Neural cell (in vitro differentiated cells): Measurements from ENCODE around the gene KIAA1958. TPM values are rescaled to one million over a fixed set of nuclear protein-coding genes. Genes with fewer than 3 reads are reported as not detected.
"Not testable (repeated sequence)": the region's sequence is repeated elsewhere in the genome, so short reads cannot be mapped to it uniquely, and the experiment has no call there.

Source experiments
- H2AFZ ChIP-seq: fragments of 200-600, 300-800 bp; sonication (generic), shearing (Covaris generic); 2 replicates; pipeline ENCODE4 v1.6.0; 2014; ENCODE audit warnings: low read depth, mild to moderate bottlenecking, antibody characterized with exemption, low read length, moderate library complexity
- H3F3A ChIP-seq: fragments of 200-600 bp; shearing (Covaris generic); 2 replicates; pipeline ENCODE4 v1.6.1; 2016; ENCODE audit warnings: mild to moderate bottlenecking, moderate library complexity, mixed read lengths, antibody characterized with exemption, low read length; ENCODE audit not compliant: insufficient read depth, poor library complexity, severe bottlenecking
- H3K27ac ChIP-seq: fragments of 200-600, 300-800 bp; sonication (generic), shearing (Covaris generic); 2 replicates; pipeline ENCODE4 v1.5.1; 2014; ENCODE audit warnings: mild to moderate bottlenecking, low read length, moderate library complexity
- H3K27me3 ChIP-seq: fragments of 300-800, 200-600 bp; sonication (generic), shearing (Covaris generic); 2 replicates; pipeline ENCODE4 v1.6.0; 2014; ENCODE audit warnings: mild to moderate bottlenecking, low read depth, low read length, moderate library complexity; ENCODE audit not compliant: insufficient read depth
- H3K36me3 ChIP-seq: fragments of 300-800, 200-600 bp; sonication (generic), shearing (Covaris generic); 2 replicates; pipeline ENCODE4 v1.5.1; 2014; ENCODE audit warnings: mild to moderate bottlenecking, antibody characterized with exemption, low read length, moderate library complexity; ENCODE audit not compliant: insufficient read depth
- H3K4me2 ChIP-seq: fragments of 300-800, 200-600 bp; sonication (generic), shearing (Covaris generic); 2 replicates; pipeline ENCODE4 v1.6.0; 2014; ENCODE audit warnings: mild to moderate bottlenecking, low read length
- H3K4me3 ChIP-seq: fragments of 300-800, 200-600 bp; sonication (generic), shearing (Covaris generic); 2 replicates; pipeline ENCODE4 v1.5.1; 2014; ENCODE audit warnings: mild to moderate bottlenecking, low read length, moderate library complexity
- H3K79me2 ChIP-seq: fragments of 200-600 bp; shearing (Covaris generic); replicated peaks from 2 replicates; pipeline ENCODE4 v1.6.0; 2014; ENCODE audit warnings: mild to moderate bottlenecking, low read length, moderate library complexity; ENCODE audit not compliant: insufficient read depth
- H3K9ac ChIP-seq: fragments of 300-800, 200-600 bp; sonication (generic), shearing (Covaris generic); 2 replicates; pipeline ENCODE4 v1.6.1; 2016; ENCODE audit warnings: mild to moderate bottlenecking, low read length, mixed read lengths
- H3K9me2 ChIP-seq: fragments of 200-600 bp; shearing (Covaris generic); 2 replicates; pipeline ENCODE4 v1.6.1; 2016; ENCODE audit warnings: mild to moderate bottlenecking, low read length, mixed read lengths; ENCODE audit not compliant: insufficient read depth
- H3K9me3 ChIP-seq: fragments of 200-600, 300-800 bp; sonication (generic), shearing (Covaris generic); 2 replicates; pipeline ENCODE4 v1.6.1; 2016; ENCODE audit warnings: mild to moderate bottlenecking, mixed run types, low read length, moderate library complexity, mixed read lengths
- H4K20me1 ChIP-seq: fragments of 200-600 bp; shearing (Covaris generic); 2 replicates; pipeline ENCODE4 v1.6.1; 2016; ENCODE audit warnings: mild to moderate bottlenecking, mixed run types; ENCODE audit not compliant: insufficient read depth
- CTCF ChIP-seq: fragments of 450-650 bp; IDR thresholded peaks from 2 replicates; pipeline ENCODE4 v1.5.1; 2014; ENCODE audit warnings: antibody characterized with exemption, mild to moderate bottlenecking, moderate library complexity; ENCODE audit not compliant: poor library complexity, severe bottlenecking
- EP300 ChIP-seq: fragments of 450-650 bp; conservative IDR thresholded peaks from 2 replicates; pipeline ENCODE4 v1.6.1; 2014; ENCODE audit warnings: antibody characterized with exemption, mild to moderate bottlenecking, moderate library complexity; ENCODE audit not compliant: poor library complexity, severe bottlenecking
- EZH2 ChIP-seq: fragments of 200-600, 300-800 bp; shearing (Covaris generic), sonication (generic); IDR thresholded peaks from 2 replicates; pipeline ENCODE4 v1.6.1; 2014; ENCODE audit warnings: antibody characterized with exemption, low read length, borderline replicate concordance, mild to moderate bottlenecking; ENCODE audit not compliant: insufficient read depth, poor library complexity, severe bottlenecking
- MXI1 ChIP-seq: fragments of 450-650 bp; conservative IDR thresholded peaks from 2 replicates; pipeline ENCODE4 v1.6.1; 2014; ENCODE audit warnings: antibody characterized with exemption, mild to moderate bottlenecking; ENCODE audit not compliant: poor library complexity, severe bottlenecking
- POLR2AphosphoS5 ChIP-seq: IDR thresholded peaks from 2 replicates; pipeline ENCODE4 v1.6.1; 2012
- RAD21 ChIP-seq: fragments of 450-650 bp; conservative IDR thresholded peaks from 2 replicates; pipeline ENCODE4 v1.6.1; 2014; ENCODE audit warnings: antibody characterized with exemption, mild to moderate bottlenecking, moderate library complexity
- REST ChIP-seq: IDR thresholded peaks from 2 replicates; pipeline ENCODE4 v1.6.1; 2012; ENCODE audit warnings: borderline replicate concordance
- SMC3 ChIP-seq: fragments of 450-650 bp; conservative IDR thresholded peaks from 2 replicates; pipeline ENCODE4 v1.6.1; 2014; ENCODE audit warnings: antibody characterized with exemption, mild to moderate bottlenecking, moderate library complexity; ENCODE audit not compliant: poor library complexity
- TAF1 ChIP-seq: IDR thresholded peaks from 2 replicates; pipeline ENCODE4 v1.6.1; 2012; ENCODE audit warnings: low read depth
- polyA plus RNA-seq: library from polyadenylated mRNA; depleted of rRNA; stranded (reverse); fragments of >200 nt; gene quantifications from 2 replicates; pipeline ENCODE4 v1.2.3, GENCODE V29; 2014

KIAA1958 gene
- polyA plus RNA-seq, 1 donor from 2014 or later, result 8.4 TPM

- TF ChIP-seq MXI1 (no peak), EP300 (no peak)
- Histone ChIP-seq H3F3A (no peaks in the 10 kb centered on the region), H2AFZ (no peak overlapping the region), H3K27ac (no peak overlapping the region), H3K27me3 (no peaks in the 10 kb centered on the region), H3K9me3 (no peaks in the 10 kb centered on the region), H3K4me2 (no peak overlapping the region), H4K20me1 (no peaks in the 10 kb centered on the region), H3K79me2 (peaks cover 11% of the 10 kb centered on the region), H3K9ac (no peak overlapping the region), H3K9me2 (no peaks in the 10 kb centered on the region), H3K36me3 (no peaks in the 10 kb centered on the region), H3K4me3 (no peak overlapping the region)
These were observed 100.0 kb downstream of the KIAA1958 start for GRCh38 chr9:112586599-112587155.

- H4K20me1 ChIP-seq, H3K9me3 ChIP-seq, H3K36me3 ChIP-seq, H3K4me2 ChIP-seq, H2AFZ ChIP-seq, H3K27ac ChIP-seq, H3K9me2 ChIP-seq, H3K4me3 ChIP-seq, H3K27me3 ChIP-seq, H3K9ac ChIP-seq, H3F3A ChIP-seq: not testable (repeated sequence)
- peaks cover 11% of the 10 kb centered on the region for H3K79me2 ChIP-seq
These were observed 105.2 kb downstream of the KIAA1958 start for GRCh38 chr9:112591875-112592274.

GRCh38 chr9:112599732-112600131, 113.1 kb downstream of the KIAA1958 start:
- H3F3A ChIP-seq, result no peaks in the 10 kb centered on the region
- TF ChIP-seq MXI1 (no peak), EP300 (no peak), EZH2 (no peak), POLR2AphosphoS5 (no peak), SMC3 (no peak)
- no peaks in the 10 kb centered on the region for H3K9me3 ChIP-seq
- no peak overlapping the region for H3K9ac ChIP-seq
- peaks cover 27% of the 10 kb centered on the region for H3K79me2 ChIP-seq
- H3K9me2 ChIP-seq, result no peaks in the 10 kb centered on the region
- H3K27ac ChIP-seq, result no peak overlapping the region
- no peak overlapping the region for H3K4me2 ChIP-seq
- H3K36me3 ChIP-seq, result no peaks in the 10 kb centered on the region
- no peaks in the 10 kb centered on the region for H4K20me1 ChIP-seq
- no peak overlapping the region for H2AFZ ChIP-seq
- H3K4me3 ChIP-seq, result no peak overlapping the region
- H3K27me3 ChIP-seq, result no peaks in the 10 kb centered on the region

- no peaks in the 10 kb centered on the region for H3F3A ChIP-seq
- H3K4me2 ChIP-seq, result no peak overlapping the region
- H3K79me2 ChIP-seq, result peaks cover 23% of the 10 kb centered on the region
These were observed 115.0 kb downstream of the KIAA1958 start for GRCh38 chr9:112601636-112602035.

More at GRCh38 chr9:112601636-112602035, 115.0 kb downstream of the KIAA1958 start:
- H2AFZ ChIP-seq, result no peak overlapping the region
- no peaks in the 10 kb centered on the region for H3K27me3 ChIP-seq
- H3K36me3 ChIP-seq, result no peaks in the 10 kb centered on the region
- H3K9me3 ChIP-seq, result no peaks in the 10 kb centered on the region
- no peak for TF ChIP-seq REST
- TF ChIP-seq EP300, result no peak
- TF ChIP-seq CTCF, result no peak
- TF ChIP-seq RAD21, result no peak
- no peak for TF ChIP-seq MXI1
- no peak for TF ChIP-seq POLR2AphosphoS5
- TF ChIP-seq SMC3, result no peak
- TF ChIP-seq TAF1, result no peak
- TF ChIP-seq EZH2, result no peak
- no peak overlapping the region for H3K27ac ChIP-seq
- H3K4me3 ChIP-seq, result no peak overlapping the region
- H4K20me1 ChIP-seq, result no peaks in the 10 kb centered on the region
- H3K9ac ChIP-seq, result no peak overlapping the region
- no peaks in the 10 kb centered on the region for H3K9me2 ChIP-seq
